T-helper 9 cell (primary cell): ENCODE results near the gene LAMTOR4.
"Not testable (repeated sequence)": the region's sequence is repeated elsewhere in the genome, so short reads cannot be mapped to it uniquely, and the experiment has no call there.

ENCODE experiments used
- DNase-seq: peaks from one replicate; pipeline ENCODE4 v3.0.0-alpha.2; 2020

Gene LAMTOR4

DNA sequence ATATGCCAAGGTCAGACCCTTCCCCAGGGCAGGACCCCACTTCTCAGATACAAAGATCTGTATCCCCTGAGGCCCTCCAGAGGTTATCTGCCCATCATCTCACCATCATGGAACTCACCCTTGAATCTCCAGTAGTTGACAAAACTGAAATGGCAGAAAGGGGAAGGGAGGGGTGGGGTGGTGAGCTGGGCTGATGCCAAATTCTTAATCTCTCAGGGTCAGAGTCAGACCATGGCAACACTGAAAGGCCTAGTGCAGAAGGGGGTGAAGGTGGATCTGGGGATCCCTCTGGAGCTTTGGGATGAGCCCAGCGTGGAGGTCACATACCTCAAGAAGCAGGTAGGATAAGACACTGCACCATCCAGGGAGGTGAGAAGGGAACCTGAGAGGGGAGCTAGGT, 26.1 kb upstream of the LAMTOR4 start:
- DNase-seq: no peak

DNA sequence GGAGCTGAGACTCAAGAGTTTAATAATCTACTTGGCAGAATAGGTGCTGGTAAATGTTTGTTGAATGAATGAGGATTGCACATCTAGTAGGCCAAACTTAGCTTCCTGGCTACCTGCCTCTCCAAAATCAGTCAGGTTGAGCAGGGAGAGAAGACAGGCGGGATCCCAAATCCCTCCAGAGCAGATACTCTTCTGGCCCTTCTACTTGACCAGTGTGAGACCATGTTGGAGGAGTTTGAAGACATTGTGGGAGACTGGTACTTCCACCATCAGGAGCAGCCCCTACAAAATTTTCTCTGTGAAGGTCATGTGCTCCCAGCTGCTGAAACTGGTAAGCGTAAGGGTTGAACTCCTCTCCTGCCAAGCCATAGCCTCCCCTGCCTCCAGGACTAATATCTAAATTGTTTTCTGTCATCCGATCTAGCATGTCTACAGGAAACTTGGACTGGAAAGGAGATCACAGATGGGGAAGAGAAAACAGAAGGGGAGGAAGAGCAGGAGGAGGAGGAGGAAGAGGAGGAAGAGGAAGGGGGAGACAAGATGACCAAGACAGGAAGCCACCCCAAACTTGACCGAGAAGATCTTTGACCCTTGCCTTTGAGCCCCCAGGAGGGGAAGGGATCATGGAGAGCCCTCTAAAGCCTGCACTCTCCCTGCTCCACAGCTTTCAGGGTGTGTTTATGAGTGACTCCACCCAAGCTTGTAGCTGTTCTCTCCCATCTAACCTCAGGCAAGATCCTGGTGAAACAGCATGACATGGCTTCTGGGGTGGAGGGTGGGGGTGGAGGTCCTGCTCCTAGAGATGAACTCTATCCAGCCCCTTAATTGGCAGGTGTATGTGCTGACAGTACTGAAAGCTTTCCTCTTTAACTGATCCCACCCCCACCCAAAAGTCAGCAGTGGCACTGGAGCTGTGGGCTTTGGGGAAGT, 24.2 kb upstream of the LAMTOR4 start:
- no peak for DNase-seq

DNA sequence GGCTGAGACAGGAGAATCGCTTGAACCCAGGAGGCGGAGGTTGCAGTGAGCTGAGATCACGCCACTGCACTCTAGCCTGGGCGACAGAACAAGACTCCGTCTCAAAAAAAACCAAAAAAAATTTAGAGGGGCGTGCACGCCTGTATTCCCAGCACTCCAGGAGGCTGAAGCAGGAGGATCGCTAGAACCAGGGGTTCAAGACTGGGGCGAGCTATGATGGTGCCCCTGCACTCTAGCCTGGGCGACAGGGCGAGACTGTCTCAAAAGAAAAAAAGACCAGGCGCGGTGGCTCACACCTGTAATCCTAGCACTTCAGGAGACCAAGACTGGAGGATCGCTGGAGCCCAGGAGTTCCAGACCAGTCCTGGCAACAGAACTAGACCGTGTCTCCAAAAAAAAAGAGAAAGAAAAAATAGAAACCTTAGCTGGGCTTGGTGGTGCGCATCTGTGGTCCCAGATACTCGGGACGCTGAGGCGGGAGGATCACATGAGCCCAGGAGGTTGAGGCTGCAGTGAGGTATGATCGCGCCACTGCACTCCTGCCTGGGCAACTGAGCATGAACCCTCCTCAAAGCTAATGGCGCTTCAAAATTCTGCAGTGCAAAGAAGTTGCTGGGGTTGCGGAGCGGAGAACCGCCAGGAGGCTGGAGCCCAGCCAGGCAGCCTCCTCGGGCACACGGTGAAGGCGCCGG, 22.3 kb upstream of the LAMTOR4 start:
- no peak for DNase-seq

DNA sequence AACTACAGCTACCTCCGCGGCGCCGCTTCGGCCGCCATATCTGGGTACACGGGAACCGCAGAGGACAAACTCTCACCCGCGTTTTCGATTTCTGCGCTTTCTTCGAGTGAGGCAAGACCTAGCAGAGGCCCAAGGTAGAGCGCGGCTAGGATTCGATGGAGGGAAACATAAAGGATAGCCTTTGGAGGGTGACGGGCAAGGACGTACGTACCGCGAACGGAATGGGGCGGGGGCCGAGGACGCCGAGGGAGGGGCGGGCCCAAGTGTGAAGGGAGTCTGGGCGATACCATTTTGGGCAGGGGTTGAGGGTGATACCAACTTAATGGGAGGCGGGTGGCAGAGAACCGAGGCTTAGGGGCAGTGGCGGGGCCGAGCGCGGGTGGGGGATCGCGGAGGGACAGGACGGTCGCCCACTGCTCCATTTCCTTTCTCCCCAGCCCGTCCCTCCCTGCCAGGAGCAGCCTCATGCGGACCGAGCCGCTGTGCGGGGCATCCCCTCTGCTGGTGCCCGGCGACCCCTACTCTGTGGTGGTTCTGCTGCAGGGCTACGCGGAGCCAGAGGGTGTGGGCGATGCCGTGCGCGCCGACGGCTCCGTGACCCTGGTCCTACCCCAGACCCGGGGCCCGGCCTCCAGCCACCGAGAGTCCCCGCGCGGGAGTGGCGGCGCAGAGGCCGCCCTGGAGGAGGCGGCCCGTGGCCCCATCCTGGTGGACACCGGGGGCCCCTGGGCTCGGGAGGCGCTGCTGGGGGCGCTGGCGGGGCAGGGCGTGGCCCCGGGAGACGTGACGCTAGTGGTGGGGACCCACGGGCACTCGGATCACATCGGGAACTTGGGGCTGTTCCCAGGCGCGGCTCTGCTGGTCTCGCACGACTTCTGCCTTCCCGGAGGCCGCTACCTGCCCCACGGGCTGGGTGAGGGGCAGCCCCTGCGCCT, 21.5 kb upstream of the LAMTOR4 start, which contains the start of gene MBLAC1:
MBLAC1 (plus strand) TSS at position 37 of the 935 bp plus-strand sequence; CDS start at position 466, 429 bp downstream.
- peak; percentile 90 for DNase-seq

DNA sequence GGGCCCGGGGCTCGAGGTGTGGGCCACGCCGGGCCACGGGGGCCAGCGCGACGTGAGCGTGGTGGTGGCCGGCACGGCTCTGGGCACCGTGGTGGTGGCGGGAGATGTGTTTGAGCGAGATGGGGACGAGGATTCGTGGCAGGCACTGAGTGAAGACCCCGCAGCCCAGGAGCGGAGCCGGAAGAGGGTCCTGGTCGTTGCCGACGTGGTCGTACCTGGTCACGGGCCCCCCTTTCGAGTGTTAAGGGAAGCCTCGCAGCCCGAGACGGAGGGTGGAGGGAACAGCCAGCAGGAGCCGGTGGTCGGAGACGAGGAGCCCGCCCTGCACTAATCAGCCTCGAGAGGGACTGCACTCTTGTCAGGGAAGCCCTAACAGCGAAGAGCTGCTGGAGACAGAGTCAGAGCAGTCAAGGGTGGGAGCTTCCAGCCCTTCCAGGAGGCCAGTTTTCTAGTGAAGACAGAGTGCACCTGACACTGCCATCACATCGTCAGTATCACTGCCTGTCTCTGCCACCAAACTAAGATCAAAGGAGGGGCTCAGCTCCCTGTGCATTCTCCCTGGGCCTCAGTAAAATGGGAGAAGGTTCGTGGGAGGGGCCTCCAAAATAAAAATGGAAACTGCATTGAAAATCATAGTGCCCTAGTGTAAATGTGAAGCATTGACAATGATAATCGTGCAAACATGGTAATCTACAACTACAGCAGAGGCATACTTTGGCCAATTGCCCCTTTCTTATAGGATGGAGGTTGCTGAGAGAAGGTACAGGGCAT, 20.7 kb upstream of the LAMTOR4 start:
- no peak for DNase-seq

DNA sequence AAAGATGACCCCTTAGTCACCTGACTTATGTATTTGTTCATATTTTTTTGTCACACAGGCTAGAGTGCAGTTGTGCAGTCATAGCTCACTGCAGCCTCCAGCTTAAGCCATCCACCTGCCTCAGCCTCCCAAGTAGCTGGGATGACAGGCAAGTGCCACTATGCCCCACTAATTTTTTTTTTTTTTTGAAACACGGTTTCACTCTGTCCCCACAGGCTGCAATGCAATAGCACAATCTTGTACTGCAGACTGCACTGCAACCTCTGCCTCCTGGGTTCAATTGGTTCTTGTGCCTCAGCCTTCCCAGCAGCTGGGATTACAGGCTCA, 20.1 kb upstream of the LAMTOR4 start:
- DNase-seq: no peak

DNA sequence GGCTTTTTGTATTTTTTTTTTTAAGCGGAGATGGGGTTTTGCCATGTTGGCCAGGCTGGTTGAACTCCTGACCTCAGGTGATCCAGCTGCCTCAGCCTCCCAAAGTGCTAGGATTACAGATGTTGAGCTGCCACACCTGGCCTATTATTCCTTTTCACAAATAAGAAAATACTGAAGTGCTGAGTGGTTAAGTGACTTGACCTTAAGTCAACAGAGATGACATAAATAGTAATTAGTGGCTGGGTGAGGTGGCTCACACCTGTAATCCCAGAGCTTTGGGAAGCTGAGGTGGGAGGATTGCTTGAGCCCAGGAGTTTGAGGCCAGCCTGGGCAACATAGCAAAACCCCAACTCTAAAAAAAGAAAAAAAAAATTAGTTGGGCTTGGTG, 18.5 kb upstream of the LAMTOR4 start:
- DNase-seq: not testable (repeated sequence)

DNA sequence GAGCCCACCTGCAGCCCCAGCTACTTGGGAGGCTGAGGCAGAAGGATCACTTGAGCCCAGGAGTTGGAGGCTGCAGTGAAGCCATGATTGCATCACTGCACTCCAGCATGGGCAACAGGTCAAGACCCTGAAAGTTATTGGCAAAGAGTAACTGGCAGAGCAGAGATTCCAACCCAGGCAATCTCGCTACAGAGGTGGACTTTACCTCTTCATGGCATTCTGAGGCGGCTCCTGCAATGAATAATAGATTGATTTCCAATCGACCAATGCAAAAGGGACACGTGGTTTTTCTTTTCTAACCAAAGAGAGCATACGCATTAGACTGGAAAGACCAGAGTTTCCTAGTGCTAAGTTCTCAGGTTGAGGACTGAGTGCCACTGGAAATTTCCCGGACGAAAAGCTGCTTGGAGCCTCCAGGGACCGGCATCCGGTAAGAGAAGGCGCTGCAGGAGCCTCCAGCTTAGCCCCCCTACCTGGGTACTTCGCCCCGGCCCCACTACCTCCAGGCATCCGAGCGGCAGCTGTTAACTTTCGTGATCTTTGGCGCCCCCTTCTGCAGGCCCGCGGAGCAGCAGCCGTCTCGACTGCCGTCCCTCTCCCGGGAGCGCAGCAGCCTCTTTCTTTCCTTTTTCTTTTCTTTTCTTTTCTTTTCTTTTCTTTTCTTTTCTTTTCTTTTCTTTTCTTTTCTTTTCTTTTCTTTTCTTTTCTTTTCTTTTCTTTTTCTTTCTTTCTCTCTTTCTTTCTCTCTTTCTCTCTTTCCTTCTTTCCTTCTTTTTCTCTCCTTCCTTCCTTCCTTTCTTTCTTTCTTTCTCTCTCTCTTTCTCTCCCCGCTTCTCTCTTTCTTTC, 17.9 kb upstream of the LAMTOR4 start:
- DNase-seq: peak; percentile 89

DNA sequence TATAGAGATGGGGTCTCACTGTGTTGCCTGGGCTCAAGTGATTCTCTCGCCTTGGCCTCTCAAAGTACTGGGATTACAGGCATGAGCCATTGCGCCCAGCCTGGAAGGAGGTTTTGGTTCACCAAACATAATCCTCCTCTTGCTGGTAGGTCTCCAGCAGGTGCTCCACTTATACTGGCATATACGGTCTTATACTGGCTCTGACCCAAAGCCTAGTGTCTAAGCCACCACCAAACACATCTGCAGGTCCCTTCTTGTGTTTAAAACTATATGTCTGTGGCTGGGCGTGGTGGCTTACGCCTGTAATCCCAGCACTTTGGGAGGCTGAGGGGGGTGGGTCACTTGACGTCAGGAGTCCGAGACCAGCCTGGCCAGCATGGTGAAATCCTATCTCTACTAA, 16.6 kb upstream of the LAMTOR4 start:
- no peak for DNase-seq

DNA sequence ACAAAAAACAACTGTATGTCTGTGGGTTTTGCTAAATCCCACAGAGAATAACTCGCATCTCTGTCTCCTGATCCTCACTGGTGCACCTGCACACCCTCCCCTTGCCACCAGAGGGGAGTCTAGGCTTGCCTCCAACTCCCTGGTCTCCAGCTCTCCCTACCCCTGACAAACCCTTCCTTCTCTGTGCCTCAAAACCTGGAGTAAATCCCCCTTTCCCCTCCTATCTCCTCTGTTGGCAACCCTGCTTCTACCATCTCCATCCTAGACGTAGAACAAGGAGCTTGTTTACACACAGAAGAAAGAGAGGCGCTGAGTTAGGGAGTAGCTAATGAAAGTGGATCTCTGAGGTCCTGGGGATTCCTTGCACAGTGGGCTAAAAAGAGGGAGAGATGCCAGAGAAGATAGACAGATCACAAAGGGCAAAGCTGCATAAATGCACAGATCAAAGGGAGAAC, 16.0 kb upstream of the LAMTOR4 start:
- peak; percentile 53 for DNase-seq

DNA sequence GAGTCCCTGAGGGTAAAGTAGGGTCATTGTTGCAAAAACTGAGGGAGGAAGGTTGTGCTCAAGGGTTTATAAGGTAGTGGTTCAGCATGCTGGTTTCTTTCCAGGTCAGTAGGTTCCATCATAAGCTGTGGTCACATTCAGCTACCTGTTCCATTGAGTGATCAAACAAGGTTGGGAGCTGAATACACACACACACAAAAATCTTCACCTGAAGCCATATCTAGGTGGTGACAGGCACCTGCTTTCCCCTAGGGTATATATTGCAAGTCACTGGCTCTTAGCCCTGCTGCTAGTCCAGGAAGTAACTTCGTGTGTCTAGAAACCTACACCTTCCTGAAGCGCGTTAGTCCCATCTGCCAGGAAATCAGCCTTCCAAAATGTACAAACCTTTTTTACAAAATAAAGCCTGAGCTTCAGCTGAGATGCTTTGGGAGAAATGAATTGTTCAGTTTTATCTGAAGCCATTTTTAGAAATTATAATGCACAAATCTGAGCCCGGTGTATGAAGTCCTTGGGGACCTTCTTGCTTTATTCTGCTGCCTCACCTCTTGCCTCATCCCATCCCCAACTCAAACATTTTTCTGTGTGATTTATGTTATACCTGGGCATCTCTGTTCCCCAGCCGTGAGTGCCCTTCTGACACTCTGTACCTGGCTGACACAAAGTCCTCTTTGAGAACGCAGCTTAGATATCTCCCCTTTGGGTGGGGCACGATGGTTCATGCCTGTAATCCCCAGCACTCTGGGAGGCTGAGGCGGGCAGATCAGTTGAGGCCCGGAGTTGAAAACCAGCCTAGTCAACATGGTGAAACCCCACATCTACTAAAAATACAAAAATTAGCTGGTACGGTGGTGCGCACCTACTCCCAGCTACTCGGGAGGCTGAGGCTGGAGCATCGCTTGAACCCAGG, 10.6 kb upstream of the LAMTOR4 start:
- no peak for DNase-seq

DNA sequence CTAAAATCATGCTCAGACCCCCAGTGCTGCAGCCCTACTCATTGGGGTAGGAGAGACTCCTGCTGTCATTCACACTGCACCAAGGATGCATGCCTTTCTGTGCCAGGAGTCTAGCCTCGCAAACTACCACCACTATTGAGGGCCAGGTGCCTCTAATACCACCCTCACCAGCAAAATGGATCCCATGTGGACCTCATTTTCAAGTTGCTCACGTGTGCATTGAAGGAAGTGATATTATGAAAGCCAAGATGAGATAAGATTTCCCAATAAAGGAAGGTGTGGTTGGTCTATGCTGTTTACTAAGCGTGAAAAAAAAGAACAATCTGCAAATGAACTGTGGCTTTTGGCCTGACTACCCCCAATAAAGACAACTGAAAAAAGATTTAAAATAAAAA, 7.2 kb upstream of the LAMTOR4 start:
- DNase-seq: no peak

DNA sequence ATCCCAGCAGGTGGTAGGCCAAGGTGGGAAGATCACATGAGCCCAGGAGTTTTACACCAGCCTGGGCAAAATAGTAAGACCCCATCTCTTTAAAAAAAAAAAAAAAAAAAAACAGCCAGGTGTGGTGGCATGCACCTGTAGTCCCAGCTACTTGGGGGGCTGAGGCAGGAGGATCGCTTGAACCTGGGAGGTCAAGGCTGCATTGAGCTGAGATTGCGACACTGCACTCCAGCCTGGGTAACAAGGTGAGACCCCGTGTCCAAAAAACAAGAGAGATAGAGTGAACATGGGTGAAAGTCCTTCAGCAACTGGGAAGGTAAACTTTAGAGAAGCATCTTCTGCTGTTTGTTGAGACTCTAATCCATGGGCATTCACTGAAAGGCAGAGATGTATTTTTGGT, 6.3 kb upstream of the LAMTOR4 start:
- no peak for DNase-seq

DNA sequence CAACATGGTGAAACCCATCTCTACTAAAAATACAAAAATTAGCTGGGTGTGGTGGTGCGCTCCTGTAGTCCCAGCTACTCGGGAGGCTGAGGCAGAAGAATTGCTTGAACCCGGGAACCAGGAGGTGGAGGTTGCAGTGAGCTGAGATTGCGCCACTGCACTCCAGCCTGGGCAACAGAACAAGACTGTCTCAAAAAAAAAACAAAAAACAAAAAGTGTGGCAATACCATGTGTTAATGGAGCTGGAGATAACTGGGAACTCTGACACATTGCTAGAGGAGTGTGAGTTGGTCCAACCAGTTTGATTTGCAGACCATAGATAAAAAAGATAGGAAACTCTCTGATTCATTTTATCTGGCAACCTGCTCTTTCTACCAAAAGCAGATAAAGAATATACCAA, 2.4 kb upstream of the LAMTOR4 start:
- DNase-seq: not testable (repeated sequence)

DNA sequence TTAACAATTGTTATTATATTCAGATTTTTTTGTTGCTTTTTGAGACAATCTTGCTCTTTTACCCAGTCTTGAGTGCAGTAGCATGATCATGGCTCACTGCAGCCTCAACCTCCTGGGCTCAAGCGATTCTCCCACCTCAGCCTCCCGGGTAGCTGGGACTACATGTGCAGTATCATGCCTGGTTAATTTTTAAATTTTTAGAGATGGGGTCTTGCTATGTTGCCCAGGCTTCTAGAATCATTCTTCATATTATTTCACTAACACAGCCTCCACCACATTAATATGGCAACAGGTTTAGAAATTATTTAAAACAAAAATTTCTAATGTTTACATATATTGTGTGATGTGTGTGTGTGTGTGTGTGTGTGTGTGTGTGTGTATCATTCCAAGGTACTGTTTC, 1.4 kb upstream of the LAMTOR4 start:
- DNase-seq: no peak

DNA sequence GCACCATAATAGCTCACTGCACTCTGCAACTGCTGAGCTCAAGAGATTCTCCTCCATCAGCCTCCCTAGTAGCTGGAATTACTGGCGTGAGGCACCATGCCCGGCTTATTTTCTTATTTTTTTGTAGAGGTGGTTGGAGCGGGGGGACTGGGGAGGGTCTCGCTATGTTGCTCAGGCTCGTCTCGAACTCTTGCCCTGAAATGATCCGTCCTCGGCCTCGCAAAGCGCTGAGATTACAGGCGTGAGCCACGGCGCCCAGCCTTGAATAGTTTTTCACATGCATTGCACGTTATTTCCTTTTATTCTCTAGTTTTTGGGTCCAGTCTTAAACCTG, 526 bp upstream of the LAMTOR4 start:
- DNase-seq: no peak

DNA sequence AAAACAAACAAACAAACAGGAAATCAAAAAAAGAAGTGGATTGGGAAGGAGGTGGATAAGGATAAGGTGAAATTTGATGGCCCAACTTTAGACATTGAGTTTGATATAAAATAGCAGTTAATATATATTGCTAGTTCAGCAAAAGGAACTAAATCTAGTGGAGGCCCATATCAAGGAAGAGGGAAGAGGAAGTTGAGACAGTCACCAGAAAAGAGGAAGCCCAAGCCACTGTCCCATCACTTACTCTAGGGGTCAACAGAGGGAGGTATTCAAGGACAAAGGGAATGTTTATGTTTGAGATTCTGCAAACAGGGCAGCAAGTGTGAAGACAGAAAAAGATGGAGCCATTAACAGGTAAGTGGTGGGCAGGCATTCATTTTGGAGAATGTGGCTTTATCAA, 3.7 kb downstream of the LAMTOR4 start:
- no peak for DNase-seq

DNA sequence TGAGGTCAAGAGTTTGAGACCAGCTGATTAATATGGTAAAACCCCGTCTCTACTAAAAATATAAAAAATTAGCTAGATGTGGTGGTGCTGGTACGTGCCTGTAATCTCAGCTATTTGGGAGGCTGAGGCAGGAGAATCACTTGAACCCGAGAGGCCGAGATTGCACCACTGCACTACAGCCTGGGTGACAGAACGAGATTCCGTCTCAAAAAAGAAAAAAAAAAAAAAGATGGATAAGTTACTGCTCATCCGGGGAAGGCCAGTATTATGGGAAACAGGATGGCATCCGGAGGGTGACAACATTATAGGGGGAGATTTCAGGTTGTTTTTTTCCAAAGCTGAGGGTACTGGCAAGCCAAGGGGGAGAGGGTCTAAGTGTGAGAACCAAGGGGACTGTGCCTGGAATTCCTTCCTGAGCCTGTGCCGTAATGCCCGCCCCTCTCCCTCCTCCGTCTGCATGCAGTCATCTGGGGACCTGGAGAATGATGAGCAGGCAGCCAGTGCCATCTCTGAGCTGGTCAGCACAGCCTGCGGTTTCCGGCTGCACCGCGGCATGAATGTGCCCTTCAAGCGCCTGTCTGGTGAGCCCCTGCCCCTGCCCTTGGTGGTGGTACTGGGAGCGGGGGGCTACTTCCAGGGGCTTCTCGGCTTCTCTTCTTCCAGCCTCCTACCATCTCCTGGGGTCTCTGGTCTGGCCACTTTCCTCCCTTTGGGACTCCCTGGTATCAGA, 4.4 kb downstream of the LAMTOR4 start:
- DNase-seq: no peak

DNA sequence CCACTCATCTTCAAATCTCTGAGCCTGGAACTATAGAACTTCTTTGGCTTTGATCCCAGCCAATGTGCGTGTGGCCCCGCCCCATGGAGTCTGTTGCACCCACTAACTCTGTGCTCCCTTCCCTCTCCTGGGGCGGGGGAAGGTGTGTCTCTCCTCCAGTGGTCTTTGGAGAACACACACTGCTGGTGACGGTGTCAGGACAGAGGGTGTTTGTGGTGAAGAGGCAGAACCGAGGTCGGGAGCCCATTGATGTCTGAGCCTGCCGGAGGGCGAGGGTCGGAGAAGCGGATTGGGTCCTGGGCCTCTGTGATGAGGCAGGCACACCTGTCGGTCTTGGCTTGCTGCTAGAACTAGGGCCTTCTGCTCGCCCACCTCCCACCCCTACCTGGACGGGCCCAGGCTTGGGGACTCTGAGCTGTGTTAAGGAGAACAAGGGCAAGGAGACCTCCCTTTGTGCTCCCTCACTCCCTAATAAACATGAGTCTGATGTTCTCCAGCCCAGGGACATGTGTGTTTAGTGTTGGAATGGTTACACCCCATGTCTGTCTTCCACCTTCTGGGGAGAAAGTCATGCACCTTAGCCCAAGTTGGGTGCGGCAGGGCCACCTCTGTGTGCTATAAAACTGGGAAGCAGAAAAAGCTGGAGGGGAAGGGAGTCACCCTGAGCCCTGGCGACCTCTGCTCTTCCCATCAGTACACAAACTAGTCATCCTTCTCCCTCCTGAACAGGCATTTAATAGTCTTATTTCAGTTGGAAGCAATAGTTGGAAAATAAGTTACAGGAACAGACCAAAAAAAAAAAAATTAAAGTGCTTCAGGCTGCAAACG, 5.2 kb downstream of the LAMTOR4 start:
- DNase-seq: no peak
